Hematopoietic multipotent progenitor cell treated with erythropoietin and hydrocortisone succinate and interleukin-3 and kit ligand, for 8 days (in vitro differentiated cells): Measurements from ENCODE around the gene LIMS2.

Experiments
- DNase-seq: peaks from one replicate; pipeline ENCODE4 v3.0.0-alpha.2; 2015

LIMS2 gene

GRCh38 chr2:127700527-127701192, 25.3 kb upstream of the LIMS2 start:
- DNase-seq = peak; percentile 64

- DNase-seq = no peak
Observed at GRCh38 chr2:127698553-127699355, 23.4 kb upstream of the LIMS2 start.

GRCh38 chr2:127697482-127698180, 22.3 kb upstream of the LIMS2 start:
- DNase-seq = no peak

GRCh38 chr2:127695491-127696472, 20.5 kb upstream of the LIMS2 start:
- peak; percentile 58 for DNase-seq

- DNase-seq = no peak
Observed at GRCh38 chr2:127694986-127695385, 19.7 kb upstream of the LIMS2 start.

- DNase-seq = no peak
Observed at GRCh38 chr2:127690696-127691095, 15.4 kb upstream of the LIMS2 start.

- no peak for DNase-seq
Observed at GRCh38 chr2:127688405-127688804, 13.1 kb upstream of the LIMS2 start.

GRCh38 chr2:127685410-127686080, 10.2 kb upstream of the LIMS2 start:
- no peak for DNase-seq

- no peak for DNase-seq
Observed at GRCh38 chr2:127683757-127684156, 8.4 kb upstream of the LIMS2 start.

GRCh38 chr2:127683056-127683455, 7.7 kb upstream of the LIMS2 start:
- no peak for DNase-seq

- no peak for DNase-seq
Observed at GRCh38 chr2:127681976-127682857, 6.9 kb upstream of the LIMS2 start.

GRCh38 chr2:127681288-127681804, 6.0 kb upstream of the LIMS2 start:
- DNase-seq = no peak

- no peak for DNase-seq
Observed at GRCh38 chr2:127680706-127681287, 5.5 kb upstream of the LIMS2 start.

GRCh38 chr2:127679680-127680361, 4.5 kb upstream of the LIMS2 start:
- DNase-seq = no peak

GRCh38 chr2:127678991-127679390, 3.7 kb upstream of the LIMS2 start:
- no peak for DNase-seq

GRCh38 chr2:127678531-127678930, 3.2 kb upstream of the LIMS2 start:
- DNase-seq = no peak

- no peak for DNase-seq
Observed at GRCh38 chr2:127676906-127677305, 1.6 kb upstream of the LIMS2 start.

GRCh38 chr2:127674241-127675209, 805 bp downstream of the LIMS2 start:
- peak; percentile 8 for DNase-seq
